Left ventricle myocardium superior (tissue), 1 donor: ENCODE measurements around the gene CTSL. TPM values are rescaled to one million over a fixed set of nuclear protein-coding genes. Genes with fewer than 3 reads are reported as not detected.
A peak's percentile ranks its signal among the peaks of the same experiment; 100 is the strongest.
"Not testable (repeated sequence)": the region's sequence is repeated elsewhere in the genome, so short reads cannot be mapped to it uniquely, and the experiment has no call there.

Experiments used
- ATAC-seq: fragments of 200-7000 bp; cut with Tn5 transposase; one replicate; pipeline ENCODE4 v1.9.1; 2020; ENCODE audit warnings: mild to moderate bottlenecking, moderate library complexity
- DNase-seq: peaks from one replicate; pipeline ENCODE4 v3.0.0-alpha.2; 2020
- intact Hi-C: fragments of 100-400 bp; cut with micrococcal nuclease; formaldehyde crosslinking; loops from one replicate; pipeline ENCODE4 v1.11.0; 2022
- total RNA-seq: library from RNA; stranded (reverse); fragmentation: NEBNext Ultra II Directional; extraction: Animal tissue kit (Norgen Biotek cat#: 25700); gene quantifications from one replicate; pipeline ENCODE4 v1.2.1, GENCODE V29; 2021
- donor health status: DM: no; HTN: yes; CAD: no; lungs with severe emphysema.

Gene CTSL
- total RNA-seq, 1 donor from 2014 or later: 135 TPM

- intact Hi-C loops: no loop called here
- no peak for ATAC-seq
- no peak for DNase-seq
Observed at GRCh38 chr9:87746186-87746585, 20.3 kb downstream of the CTSL start.

- ATAC-seq (no peak), DNase-seq (no peak)
- intact Hi-C loops: no loop called here
Observed at GRCh38 chr9:87748881-87749280, 23.0 kb downstream of the CTSL start.

DNA sequence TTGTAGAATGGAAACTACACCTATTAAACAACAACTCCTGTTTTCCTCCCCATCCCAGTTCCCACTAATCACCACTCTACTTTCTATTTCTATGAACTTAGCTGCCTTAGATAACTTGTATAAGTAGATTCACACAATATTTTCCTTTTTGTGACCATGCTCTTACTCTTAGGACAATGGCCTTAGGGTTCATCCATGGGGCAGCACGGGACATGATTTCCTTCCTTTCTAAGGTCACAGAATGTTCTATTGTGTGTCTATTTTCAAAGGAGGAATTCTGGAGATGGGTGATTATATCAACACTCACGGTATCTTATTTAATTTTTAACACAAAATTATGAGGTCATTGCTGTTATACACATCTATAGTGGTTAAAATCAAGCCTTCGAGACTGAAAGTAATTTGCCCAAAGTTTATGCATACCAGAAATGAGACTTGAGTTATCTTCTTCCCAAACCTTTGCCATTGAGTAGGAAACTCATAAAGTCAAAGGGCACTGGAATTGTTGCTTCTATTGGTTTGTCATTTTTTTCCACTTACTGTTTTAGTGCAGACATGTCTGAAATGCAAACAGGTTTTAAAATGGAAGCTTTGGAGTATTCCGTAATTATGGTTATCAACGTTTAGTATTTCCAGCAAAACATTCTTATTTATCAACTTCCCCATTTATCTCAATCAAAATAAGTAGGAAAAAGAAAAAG lies 23.6 kb downstream of the CTSL start:
- intact Hi-C loops: no loop called here
- ATAC-seq (peak; percentile 57), DNase-seq (no peak)

DNA sequence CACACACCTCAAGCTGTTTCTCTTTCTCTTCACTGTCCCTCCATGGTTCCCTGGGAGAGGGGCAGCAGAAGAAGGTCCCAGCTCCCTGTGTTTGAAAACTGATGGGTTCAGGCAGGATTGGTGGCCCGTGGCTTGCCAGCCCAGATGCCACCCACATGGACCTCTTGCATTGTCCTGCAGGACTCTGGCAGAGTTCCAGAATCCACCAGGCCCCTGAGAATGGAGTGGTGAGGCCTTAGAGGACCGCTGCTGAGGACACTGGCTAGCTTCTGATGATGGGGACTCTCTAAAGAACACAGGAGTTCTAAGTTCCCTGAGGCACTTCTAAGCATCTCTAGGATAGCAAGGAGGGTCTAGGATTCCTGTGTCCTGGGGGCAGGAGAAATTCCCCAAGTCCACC lies 24.8 kb downstream of the CTSL start:
- intact Hi-C loops: no loop called here
- no peak for ATAC-seq
- DNase-seq: no peak

- DNase-seq: no peak
- intact Hi-C loops: no loop called here
- no peak for ATAC-seq
Observed at GRCh38 chr9:87751423-87751822, 25.5 kb downstream of the CTSL start.

- intact Hi-C loops: no loop called here
- no peak for DNase-seq
- ATAC-seq: no peak
Observed at GRCh38 chr9:87751868-87752267, 25.9 kb downstream of the CTSL start.

DNA sequence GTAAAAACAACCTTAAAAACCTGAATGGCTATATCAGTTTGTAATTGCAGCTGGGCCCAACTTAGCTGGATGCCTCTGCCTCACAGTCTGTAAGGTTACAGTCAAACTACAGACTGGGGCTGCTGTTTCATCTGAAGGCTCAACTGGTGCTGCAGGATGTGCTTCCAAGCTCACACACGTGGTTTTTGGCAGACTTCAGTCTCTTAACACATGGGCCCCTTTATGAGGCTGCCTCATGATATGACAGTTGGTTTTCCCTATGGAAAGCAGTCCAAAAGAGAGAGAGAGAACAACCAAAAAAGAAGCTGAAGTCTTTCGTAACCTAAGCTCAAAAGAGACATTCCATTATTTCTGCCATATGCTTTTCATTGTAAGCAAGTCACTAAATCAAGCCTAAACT lies 27.4 kb downstream of the CTSL start:
- no peak for DNase-seq
- no peak for ATAC-seq
- intact Hi-C loops: no loop called here

DNA sequence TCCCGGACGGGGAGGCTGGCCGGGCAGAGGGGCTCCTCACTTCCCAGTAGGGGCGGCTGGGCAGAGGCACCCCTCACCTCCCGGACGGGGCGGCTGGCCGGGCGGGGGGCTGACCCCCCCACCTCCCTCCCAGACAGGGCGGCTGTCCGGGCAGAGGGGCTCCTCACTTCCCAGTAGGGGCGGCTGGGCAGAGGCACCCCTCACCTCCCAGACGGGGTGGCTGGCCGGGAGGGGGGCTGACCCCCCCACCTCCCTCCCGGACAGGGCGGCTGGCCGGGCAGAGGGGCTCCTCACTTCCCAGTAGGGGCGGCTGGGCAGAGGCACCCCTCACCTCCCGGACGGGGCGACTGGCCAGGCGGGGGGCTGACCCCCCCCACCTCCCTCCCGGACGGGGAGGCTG lies 32.4 kb downstream of the CTSL start:
- intact Hi-C loops, ATAC-seq, DNase-seq: not testable (repeated sequence)

- ATAC-seq, DNase-seq, intact Hi-C loops: not testable (repeated sequence)
Observed at GRCh38 chr9:87759980-87760379, 34.1 kb downstream of the CTSL start.

GRCh38 chr9:87760529-87760928 lies 34.6 kb downstream of the CTSL start:
- DNase-seq (no peak), ATAC-seq (no peak)
- intact Hi-C loops: no loop called here

- DNase-seq (no peak), ATAC-seq (no peak)
- intact Hi-C loops: no loop called here
Observed at GRCh38 chr9:87763286-87763685, 37.4 kb downstream of the CTSL start.

DNA sequence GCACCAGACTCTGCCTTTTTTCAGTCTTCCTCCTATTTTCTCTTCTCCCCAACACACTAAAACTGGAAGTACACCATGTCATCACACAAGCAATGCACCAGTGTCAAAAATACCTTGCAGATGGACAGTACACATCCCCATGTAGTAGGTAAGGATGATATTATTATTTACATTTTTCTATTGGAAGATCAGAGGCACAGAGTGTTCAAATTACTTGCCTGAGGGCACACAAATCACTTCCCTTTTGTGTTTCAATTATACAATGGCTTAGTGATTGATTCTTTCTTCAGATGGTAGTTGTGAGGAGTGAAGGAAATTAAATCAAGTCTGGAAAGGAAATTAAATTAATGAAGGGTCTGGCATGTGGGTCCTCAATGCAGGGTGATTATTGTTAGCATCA lies 39.6 kb downstream of the CTSL start:
- ATAC-seq (no peak), DNase-seq (no peak)
- intact Hi-C loops: no loop called here

DNA sequence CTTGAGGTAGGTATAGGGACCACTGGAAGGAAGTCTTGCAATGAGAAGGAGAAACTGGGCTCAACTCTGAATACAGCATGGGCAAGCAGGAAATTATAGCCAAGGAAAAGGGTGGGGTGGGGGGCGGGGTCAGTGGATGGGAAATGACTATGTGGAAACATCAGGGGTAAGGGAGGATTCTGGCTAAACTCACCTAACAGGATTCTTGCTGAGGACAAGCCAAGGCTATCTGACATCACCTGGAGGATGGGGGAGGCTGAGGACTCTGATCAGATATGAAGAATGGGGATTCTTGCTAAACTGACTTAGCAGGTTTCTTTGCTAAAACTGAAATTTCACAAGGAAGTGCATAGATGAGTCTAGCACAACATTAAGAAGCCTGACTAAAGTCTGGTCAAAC lies 40.8 kb downstream of the CTSL start:
- ATAC-seq (no peak), DNase-seq (no peak)
- intact Hi-C loops: no loop called here

DNA sequence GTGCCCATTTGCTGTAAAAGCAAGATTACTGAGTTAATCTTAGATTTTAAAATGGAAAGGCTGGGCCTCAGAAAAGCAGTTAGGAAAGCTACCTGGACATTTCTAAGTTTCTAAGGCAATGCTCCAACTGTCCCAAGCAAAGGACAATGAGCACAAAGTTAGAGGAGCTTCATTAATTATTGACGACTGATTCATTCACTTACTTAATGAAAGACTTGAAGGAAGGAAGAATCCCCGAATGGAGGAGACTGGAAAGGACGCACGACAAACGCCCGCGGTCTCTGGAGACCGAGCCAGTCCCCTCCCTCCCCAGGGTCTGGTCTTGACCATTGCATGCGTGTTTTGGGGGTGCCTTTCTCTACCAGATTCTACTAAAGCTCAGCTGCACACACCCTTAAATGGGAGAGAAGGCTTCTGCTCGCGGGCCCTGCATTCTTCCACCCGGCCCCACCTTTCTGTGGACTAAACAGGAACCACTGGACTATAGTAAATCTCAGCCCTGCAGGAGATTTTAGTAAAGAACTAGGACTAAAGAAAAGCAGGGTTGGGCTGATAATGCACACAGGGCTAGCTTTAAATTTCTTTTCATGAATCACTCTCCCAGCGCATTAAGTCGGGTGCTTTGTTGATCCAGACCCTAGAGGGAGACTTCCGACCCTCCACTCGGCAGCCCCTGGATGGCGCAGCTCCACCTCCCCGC lies 44.8 kb downstream of the CTSL start:
- DNase-seq (no peak), ATAC-seq (no peak)
- intact Hi-C loops: no loop called here

DNA sequence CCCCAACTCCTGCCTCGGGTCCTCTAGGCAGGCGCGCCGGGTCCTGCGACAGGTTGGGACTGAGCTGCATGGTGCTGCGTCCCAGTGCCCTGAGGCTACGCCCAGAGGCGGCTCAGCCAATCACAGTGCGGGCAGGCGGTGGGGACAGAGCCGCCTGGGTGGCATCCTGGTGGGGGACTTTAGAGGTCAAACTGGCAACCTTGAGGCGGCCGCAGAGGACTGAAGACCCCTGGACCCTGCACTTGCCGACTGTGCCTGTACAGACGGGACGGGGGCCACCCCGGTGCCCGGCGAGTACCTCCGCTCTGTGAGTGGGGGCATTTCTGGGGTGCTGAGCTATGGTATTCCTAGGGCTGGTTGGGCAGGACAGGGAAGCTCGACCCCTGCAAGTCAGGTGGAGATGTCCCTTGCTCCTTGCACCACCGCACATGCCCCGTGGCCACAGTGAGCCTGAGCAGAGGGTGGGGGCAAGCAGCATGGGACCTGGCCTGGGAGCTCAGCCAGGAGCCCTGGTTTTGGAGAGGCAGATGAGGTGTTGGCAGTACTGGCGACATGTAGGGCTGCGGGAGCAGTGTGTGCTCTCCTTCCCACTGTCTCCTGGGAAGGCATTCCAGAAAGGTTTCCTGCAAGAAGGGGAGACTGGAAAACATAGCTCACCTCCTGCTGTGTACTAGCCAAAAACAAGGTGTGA lies 45.5 kb downstream of the CTSL start:
- DNase-seq: peak; percentile 73
- intact Hi-C loops: no loop called here
- ATAC-seq: peak; percentile 98

GRCh38 chr9:87776481-87777379 lies 50.8 kb downstream of the CTSL start:
- DNase-seq (no peak), ATAC-seq (no peak)
- intact Hi-C loops: no loop called here

DNA sequence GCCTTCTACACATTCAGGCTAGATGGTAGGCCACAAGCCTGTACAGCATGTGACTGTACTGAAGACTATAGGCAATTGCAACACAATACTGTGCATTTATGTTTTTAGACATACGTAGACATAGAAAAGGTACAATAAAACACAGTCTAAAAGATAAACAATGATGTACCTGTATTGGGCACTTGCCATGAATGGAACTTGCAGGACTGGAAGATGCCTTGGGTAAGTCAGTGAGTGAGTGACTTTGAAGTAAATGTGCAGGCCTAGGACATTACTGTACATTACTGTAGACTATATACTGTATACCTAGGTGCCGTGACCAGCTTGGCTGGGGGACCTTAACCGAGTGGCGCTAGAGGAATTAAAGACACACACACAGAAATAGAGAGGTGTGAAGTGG lies 53.1 kb downstream of the CTSL start:
- intact Hi-C loops: no loop called here
- DNase-seq (no peak), ATAC-seq (no peak)
